ENCODE data around the gene SPECC1.
A peak's percentile ranks its signal among the peaks of the same experiment; 100 is the strongest.
"Not testable (repeated sequence)": the region's sequence is repeated elsewhere in the genome, so short reads cannot be mapped to it uniquely, and the experiment has no call there.

SPECC1 gene

GRCh38 chr17:20291853-20292252 is 282.7 kb downstream of the SPECC1 start:
- no peak for TF ChIP-seq POLR2A (IDR thresholded peaks at IDR 0.05; ENCODE audit: low read depth, low read length)
- FAIRE-seq = no peak
- no peak for DNase-seq (ENCODE audit: insufficient read length, low spot score)

GRCh38 chr17:20293501-20293900 is 284.3 kb downstream of the SPECC1 start:
- no peak for FAIRE-seq
- TF ChIP-seq POLR2A (IDR thresholded peaks at IDR 0.05; ENCODE audit: low read depth, low read length) = no peak

GRCh38 chr17:20294120-20294519 is 285.0 kb downstream of the SPECC1 start:
- FAIRE-seq = no peak
- TF ChIP-seq POLR2A (IDR thresholded peaks at IDR 0.05; ENCODE audit: low read depth, low read length) = no peak
- no peak for DNase-seq (ENCODE audit: insufficient read length, low spot score)

More at GRCh38 chr17:20293501-20293900, 284.3 kb downstream of the SPECC1 start:
- no peak for DNase-seq (ENCODE audit: insufficient read length, low spot score)

- DNase-seq (ENCODE audit: insufficient read length, low spot score) = no peak
- FAIRE-seq = no peak
These were observed 289.9 kb downstream of the SPECC1 start for GRCh38 chr17:20299013-20299412.

GRCh38 chr17:20300436-20300934 is 291.3 kb downstream of the SPECC1 start:
- peak; percentile 30 for DNase-seq (ENCODE audit: insufficient read length, low spot score)
- no peak for FAIRE-seq
- TF ChIP-seq POLR2A (IDR thresholded peaks at IDR 0.05; ENCODE audit: low read depth, low read length) = no peak

More at GRCh38 chr17:20299013-20299412, 289.9 kb downstream of the SPECC1 start:
- TF ChIP-seq POLR2A (IDR thresholded peaks at IDR 0.05; ENCODE audit: low read depth, low read length) = no peak

GRCh38 chr17:20302246-20302917 is 293.2 kb downstream of the SPECC1 start:
- DNase-seq (ENCODE audit: insufficient read length, low spot score) (no peak), FAIRE-seq (no peak)
- no peak for TF ChIP-seq POLR2A (IDR thresholded peaks at IDR 0.05; ENCODE audit: low read depth, low read length)

GRCh38 chr17:20304961-20305360 is 295.8 kb downstream of the SPECC1 start:
- TF ChIP-seq POLR2A (IDR thresholded peaks at IDR 0.05; ENCODE audit: low read depth, low read length) = no peak
- FAIRE-seq = no peak
- DNase-seq (ENCODE audit: insufficient read length, low spot score) = no peak

- DNase-seq (ENCODE audit: insufficient read length, low spot score) = no peak
- no peak for FAIRE-seq
- no peak for TF ChIP-seq POLR2A (IDR thresholded peaks at IDR 0.05; ENCODE audit: low read depth, low read length)
These were observed 297.8 kb downstream of the SPECC1 start for GRCh38 chr17:20306924-20307323.

GRCh38 chr17:20307326-20307910 is 298.3 kb downstream of the SPECC1 start:
- FAIRE-seq = no peak
- TF ChIP-seq POLR2A (IDR thresholded peaks at IDR 0.05; ENCODE audit: low read depth, low read length) = no peak
- DNase-seq (ENCODE audit: insufficient read length, low spot score) = no peak

GRCh38 chr17:20310481-20310880 is 301.3 kb downstream of the SPECC1 start:
- TF ChIP-seq POLR2A (IDR thresholded peaks at IDR 0.05; ENCODE audit: low read depth, low read length) = no peak
- FAIRE-seq (no peak), DNase-seq (ENCODE audit: insufficient read length, low spot score) (no peak)

GRCh38 chr17:20313306-20313705 is 304.1 kb downstream of the SPECC1 start:
- no peak for FAIRE-seq
- DNase-seq (ENCODE audit: insufficient read length, low spot score) = no peak
- no peak for TF ChIP-seq POLR2A (IDR thresholded peaks at IDR 0.05; ENCODE audit: low read depth, low read length)

- no peak for TF ChIP-seq POLR2A (IDR thresholded peaks at IDR 0.05; ENCODE audit: low read depth, low read length)
- no peak for FAIRE-seq
- no peak for DNase-seq (ENCODE audit: insufficient read length, low spot score)
These were observed 304.7 kb downstream of the SPECC1 start for GRCh38 chr17:20313891-20314290.

GRCh38 chr17:20314834-20315233 is 305.7 kb downstream of the SPECC1 start:
- FAIRE-seq = no peak
- TF ChIP-seq POLR2A (IDR thresholded peaks at IDR 0.05; ENCODE audit: low read depth, low read length) = no peak
- no peak for DNase-seq (ENCODE audit: insufficient read length, low spot score)

GRCh38 chr17:20315311-20315710 is 306.2 kb downstream of the SPECC1 start:
- TF ChIP-seq POLR2A (IDR thresholded peaks at IDR 0.05; ENCODE audit: low read depth, low read length) = no peak
- FAIRE-seq (no peak), DNase-seq (ENCODE audit: insufficient read length, low spot score) (no peak)

GRCh38 chr17:20315821-20316220 is 306.7 kb downstream of the SPECC1 start:
- no peak for FAIRE-seq
- DNase-seq (ENCODE audit: insufficient read length, low spot score) = no peak
- no peak for TF ChIP-seq POLR2A (IDR thresholded peaks at IDR 0.05; ENCODE audit: low read depth, low read length)

- FAIRE-seq (peak; percentile 66), DNase-seq (ENCODE audit: insufficient read length, low spot score) (peak; percentile 31)
These were observed 311.5 kb downstream of the SPECC1 start for GRCh38 chr17:20320535-20321229.

GRCh38 chr17:20321357-20321756 is 312.2 kb downstream of the SPECC1 start:
- FAIRE-seq; DNase-seq (ENCODE audit: insufficient read length, low spot score): not testable (repeated sequence)

- DNase-seq (ENCODE audit: insufficient read length, low spot score) = not testable (repeated sequence)
- FAIRE-seq = peak; percentile 23
These were observed 318.6 kb downstream of the SPECC1 start for GRCh38 chr17:20327739-20328138.

- FAIRE-seq; DNase-seq (ENCODE audit: insufficient read length, low spot score): not testable (repeated sequence)
These were observed 342.2 kb downstream of the SPECC1 start for GRCh38 chr17:20351405-20351804.

Measured in H54 (cell line).